Liver (tissue), 9 donors: ENCODE results near the gene TTLL12. TPM values are rescaled to one million over a fixed set of nuclear protein-coding genes. Genes with fewer than 3 reads are reported as not detected.

Source experiments
- DNase-seq: peaks from one replicate; pipeline ENCODE4 v3.0.0-alpha.2; 2017; ENCODE audit warnings: low spot score
- H3K27ac ChIP-seq, 2 donors: one replicate each; pipeline ENCODE4 v1.7.0; 2013; ENCODE audit warnings: inconsistent platforms in 2 of 2, low read length in 2 of 2, control low read depth in 1 of 2, low read depth in 1 of 2, mild to moderate bottlenecking in 1 of 2
- H3K27me3 ChIP-seq, 4 donors: one replicate each; pipeline versions ENCODE4 v1.6.1 to v1.7.0; 2013; ENCODE audit warnings: low read length in 3 of 4, inconsistent platforms in 1 of 4, mild to moderate bottlenecking in 1 of 4, moderate library complexity in 1 of 4; ENCODE audit not compliant: control insufficient read depth in 4 of 4, insufficient read depth in 4 of 4
- H3K36me3 ChIP-seq, 4 donors: one replicate each; pipeline versions ENCODE4 v1.6.1 to v1.7.0; 2013; ENCODE audit warnings: low read length in 3 of 4, mild to moderate bottlenecking in 3 of 4, low read depth in 1 of 4, moderate library complexity in 1 of 4; ENCODE audit not compliant: control insufficient read depth in 4 of 4, insufficient read depth in 3 of 4
- H3K4me1 ChIP-seq, 4 donors: one replicate each; pipeline versions ENCODE4 v1.6.1 to v1.7.0; 2013; ENCODE audit warnings: low read length in 3 of 4, mild to moderate bottlenecking in 3 of 4, moderate library complexity in 1 of 4; ENCODE audit not compliant: control insufficient read depth in 4 of 4, insufficient read depth in 4 of 4
- H3K4me3 ChIP-seq, 3 donors: one replicate each; pipeline versions ENCODE4 v1.6.1 to v1.7.0; 2013; ENCODE audit warnings: low read length in 3 of 3, control low read depth in 1 of 3, low read depth in 1 of 3, mild to moderate bottlenecking in 1 of 3
- H3K9ac ChIP-seq, 2 donors: one replicate each; pipeline ENCODE4 v1.7.0; 2013; ENCODE audit warnings: low read length in 2 of 2, mild to moderate bottlenecking in 2 of 2, moderate library complexity in 2 of 2, control low read depth in 1 of 2, low read depth in 1 of 2
- H3K9me3 ChIP-seq, 4 donors: one replicate each; pipeline versions ENCODE4 v1.6.1 to v1.7.0; 2013; ENCODE audit warnings: low read length in 3 of 4; ENCODE audit not compliant: control insufficient read depth in 4 of 4
- CTCF ChIP-seq: fragments of 150-350 bp; IDR thresholded peaks from 2 replicates; pipeline ENCODE4 v1.5.1; 2017; ENCODE audit warnings: improper control_type of control experiment, low read depth, low read length; ENCODE audit not compliant: missing input control
- EGR1 ChIP-seq, 2 donors: IDR thresholded peaks; 2 replicates each; pipeline ENCODE4 v1.6.1; 2016 to 2018; ENCODE audit warnings: antibody characterized with exemption in 2 of 2, low read depth in 2 of 2
- FOXA1 ChIP-seq: IDR thresholded peaks from 2 replicates; pipeline ENCODE4 v1.6.1; 2016; ENCODE audit warnings: antibody characterized with exemption
- FOXA2 ChIP-seq: IDR thresholded peaks from 2 replicates; pipeline ENCODE4 v1.6.1; 2016; ENCODE audit warnings: antibody characterized with exemption
- GABPA ChIP-seq, 2 donors: IDR thresholded peaks in 1 of 2; conservative IDR thresholded peaks in 1 of 2; 2 replicates each; pipeline ENCODE4 v1.6.1; 2016; ENCODE audit warnings: antibody characterized with exemption in 2 of 2, mild to moderate bottlenecking in 1 of 2, moderate library complexity in 1 of 2
- HNF4A ChIP-seq, 2 donors: conservative IDR thresholded peaks; 2 replicates each; pipeline ENCODE4 v1.6.1; 2016; ENCODE audit warnings: antibody characterized with exemption in 2 of 2, mild to moderate bottlenecking in 2 of 2
- HNF4G ChIP-seq: IDR thresholded peaks from 2 replicates; pipeline ENCODE4 v1.6.1; 2016; ENCODE audit warnings: antibody characterized with exemption
- JUND ChIP-seq, 2 donors: IDR thresholded peaks; 2 replicates each; pipeline ENCODE4 v1.6.1; 2016; ENCODE audit warnings: antibody characterized with exemption in 2 of 2
- MAX ChIP-seq: IDR thresholded peaks from 2 replicates; pipeline ENCODE4 v1.6.1; 2016; ENCODE audit warnings: antibody characterized with exemption
- NR2F2 ChIP-seq: IDR thresholded peaks from 2 replicates; pipeline ENCODE4 v1.6.1; 2016; ENCODE audit warnings: antibody characterized with exemption
- RAD21 ChIP-seq, 2 donors: IDR thresholded peaks; 2 replicates each; pipeline ENCODE4 v1.6.1; 2016; ENCODE audit warnings: antibody characterized with exemption in 2 of 2, mild to moderate bottlenecking in 2 of 2
- RXRA ChIP-seq, 2 donors: IDR thresholded peaks; 2 replicates each; pipeline ENCODE4 v1.6.1; 2017 to 2018; ENCODE audit warnings: antibody characterized with exemption in 2 of 2, mild to moderate bottlenecking in 1 of 2
- SP1 ChIP-seq: IDR thresholded peaks from 2 replicates; pipeline ENCODE4 v1.6.1; 2018; ENCODE audit warnings: antibody characterized with exemption, mild to moderate bottlenecking
- TAF1 ChIP-seq: conservative IDR thresholded peaks from 2 replicates; pipeline ENCODE4 v1.6.1; 2016; ENCODE audit warnings: antibody characterized with exemption, mild to moderate bottlenecking
- YY1 ChIP-seq: IDR thresholded peaks from 2 replicates; pipeline ENCODE4 v1.6.1; 2016; ENCODE audit warnings: antibody characterized with exemption, mild to moderate bottlenecking
- ZBTB33 ChIP-seq: IDR thresholded peaks from 2 replicates; pipeline ENCODE4 v1.6.1; 2016; ENCODE audit warnings: antibody characterized with exemption
- WGBS: extraction: QIAGEN DNeasy Blood & Tissue Kit; methylation state at CpG from one replicate; pipeline ENCODE4 v1.1.7; 2013; 5-methylcytosine and 5-hydroxymethylcytosine counted together
- polyA plus RNA-seq, 2 donors: library from polyadenylated mRNA; stranded (reverse) in 1 of 2; unstranded in 1 of 2; fragments of 200-250 nt in 1 of 2; fragments of >200 nt in 1 of 2; fragmentation: Nextera tagmentation in 1 of 2; extraction: Ambion mirVana in 1 of 2; gene quantifications; one replicate each; pipeline versions ENCODE4 v1.2.1 to v1.2.3, GENCODE V29; 2013 to 2015
- total RNA-seq, 2 donors: library from RNA; depleted of rRNA; stranded (reverse); fragments of >200 nt; gene quantifications; one replicate each; pipeline ENCODE4 v1.2.3, GENCODE V29; 2014
- donor health status: healthy.
- donor health status: healthy.
- donor health status: healthy.
- donor health status: healthy.
- donor health status: healthy.

TTLL12 gene
- total and polyA plus RNA-seq, 4 donors, result 13.7 to 43.9 (median 20.5) TPM

GRCh38 chr22:43206509-43207161 lies 19.7 kb upstream of the TTLL12 start:
- H3K9me3 ChIP-seq, result no peaks in the 10 kb centered on the region
- DNase-seq, result no peak
- WGBS, result 68% methylated on average over 23 of the region's 23 CpGs
- H3K9ac ChIP-seq, result no peak overlapping the region
- H3K27ac ChIP-seq, result no peak overlapping the region
- no peaks in the 10 kb centered on the region for H3K36me3 ChIP-seq
- no peak overlapping the region for H3K4me3 ChIP-seq
- H3K4me1 ChIP-seq, result no peaks in the 10 kb centered on the region
- TF ChIP-seq EGR1 (IDR thresholded peaks at IDR 0.05; ENCODE audit: low read depth in 2 of 2) (no peak), CTCF (no peak), HNF4A (conservative IDR thresholded peaks at IDR 0.05) (no peak), ZBTB33 (no peak), NR2F2 (no peak), RXRA (IDR thresholded peaks at IDR 0.05) (no peak), GABPA (IDR thresholded peaks at IDR 0.05 in 1 of 2, conservative IDR thresholded peaks at IDR 0.05 in 1 of 2) (no peak)
- H3K27me3 ChIP-seq, result no peaks in the 10 kb centered on the region

GRCh38 chr22:43205748-43206508 lies 19.0 kb upstream of the TTLL12 start:
- Histone ChIP-seq H3K9me3 (no peaks in the 10 kb centered on the region), H3K4me3 (no peak overlapping the region), H3K27me3 (no peaks in the 10 kb centered on the region), H3K9ac (no peak overlapping the region), H3K36me3 (no peaks in the 10 kb centered on the region), H3K27ac (no peak overlapping the region), H3K4me1 (no peaks in the 10 kb centered on the region)
- 79% methylated on average over 5 of the region's 5 CpGs for WGBS
- no peak for TF ChIP-seq TAF1
- no peak for TF ChIP-seq FOXA1
- no peak for TF ChIP-seq HNF4A (conservative IDR thresholded peaks at IDR 0.05)
- TF ChIP-seq JUND (IDR thresholded peaks at IDR 0.05), result no peak
- no peak for TF ChIP-seq FOXA2
- no peak for TF ChIP-seq MAX
- TF ChIP-seq YY1, result no peak
- no peak for TF ChIP-seq EGR1 (IDR thresholded peaks at IDR 0.05; ENCODE audit: low read depth in 2 of 2)
- no peak for TF ChIP-seq RAD21 (IDR thresholded peaks at IDR 0.05)
- TF ChIP-seq HNF4G, result no peak
- no peak for TF ChIP-seq SP1
- TF ChIP-seq NR2F2, result no peak
- TF ChIP-seq CTCF, result no peak
- DNase-seq, result no peak
